HG02571 (cell line): ENCODE results near the gene SLC5A6.
A peak's percentile ranks its signal among the peaks of the same experiment; 100 is the strongest.

Experiments used
- ATAC-seq: cut with Tn5 transposase; IDR thresholded peaks from one replicate; pipeline ENCODE4 v1.9.1; 2021; ENCODE audit warnings: mild to moderate bottlenecking, moderate library complexity; ENCODE audit not compliant: unreplicated experiment

The SLC5A6 gene

GRCh38 chr2:27237341-27237945, 25.4 kb upstream of the SLC5A6 start:
- ATAC-seq: no peak

- ATAC-seq: no peak
Measured at GRCh38 chr2:27236626-27237025, 24.6 kb upstream of the SLC5A6 start.

GRCh38 chr2:27236136-27236535, 24.1 kb upstream of the SLC5A6 start:
- no peak for ATAC-seq

GRCh38 chr2:27233341-27233740, 21.3 kb upstream of the SLC5A6 start:
- no peak for ATAC-seq

- ATAC-seq: no peak
Measured at GRCh38 chr2:27231921-27232320, 19.9 kb upstream of the SLC5A6 start.

- no peak for ATAC-seq
Measured at GRCh38 chr2:27227501-27227900, 15.4 kb upstream of the SLC5A6 start.

- no peak for ATAC-seq
Measured at GRCh38 chr2:27225526-27225925, 13.5 kb upstream of the SLC5A6 start.

GRCh38 chr2:27223416-27223815, 11.3 kb upstream of the SLC5A6 start:
- no peak for ATAC-seq

- no peak for ATAC-seq
Measured at GRCh38 chr2:27222407-27222806, 10.3 kb upstream of the SLC5A6 start.

GRCh38 chr2:27221166-27221565, 9.1 kb upstream of the SLC5A6 start:
- ATAC-seq: no peak

- no peak for ATAC-seq
Measured at GRCh38 chr2:27220091-27220490, 8.0 kb upstream of the SLC5A6 start.

- no peak for ATAC-seq
Measured at GRCh38 chr2:27219091-27219490, 7.0 kb upstream of the SLC5A6 start.

- no peak for ATAC-seq
Measured at GRCh38 chr2:27218614-27219013, 6.5 kb upstream of the SLC5A6 start.

GRCh38 chr2:27217173-27218121, 5.4 kb upstream of the SLC5A6 start, which contains the start of gene CAD:
Gene CAD, plus strand, starts transcription at chr2:27217369. Its CDS starts 183 bp downstream, at chr2:27217552.
- ATAC-seq: peak; percentile 77

GRCh38 chr2:27216416-27217137, 4.5 kb upstream of the SLC5A6 start:
- ATAC-seq: no peak

GRCh38 chr2:27214941-27215340, 2.9 kb upstream of the SLC5A6 start:
- no peak for ATAC-seq

GRCh38 chr2:27212626-27213471, 781 bp upstream of the SLC5A6 start:
- no peak for ATAC-seq

- peak; percentile 1 for ATAC-seq
Measured at GRCh38 chr2:27211241-27211942, 676 bp downstream of the SLC5A6 start.

- no peak for ATAC-seq
Measured at GRCh38 chr2:27209621-27210401, 2.3 kb downstream of the SLC5A6 start.
